ENCODE measurements around the gene BTNL3. TPM values are rescaled to one million over a fixed set of nuclear protein-coding genes. Genes with fewer than 3 reads are reported as not detected.

BTNL3 gene
- polyA plus RNA-seq, 2 of the 4 experiments (the other 2 are of a cell fraction): not detected

DNA sequence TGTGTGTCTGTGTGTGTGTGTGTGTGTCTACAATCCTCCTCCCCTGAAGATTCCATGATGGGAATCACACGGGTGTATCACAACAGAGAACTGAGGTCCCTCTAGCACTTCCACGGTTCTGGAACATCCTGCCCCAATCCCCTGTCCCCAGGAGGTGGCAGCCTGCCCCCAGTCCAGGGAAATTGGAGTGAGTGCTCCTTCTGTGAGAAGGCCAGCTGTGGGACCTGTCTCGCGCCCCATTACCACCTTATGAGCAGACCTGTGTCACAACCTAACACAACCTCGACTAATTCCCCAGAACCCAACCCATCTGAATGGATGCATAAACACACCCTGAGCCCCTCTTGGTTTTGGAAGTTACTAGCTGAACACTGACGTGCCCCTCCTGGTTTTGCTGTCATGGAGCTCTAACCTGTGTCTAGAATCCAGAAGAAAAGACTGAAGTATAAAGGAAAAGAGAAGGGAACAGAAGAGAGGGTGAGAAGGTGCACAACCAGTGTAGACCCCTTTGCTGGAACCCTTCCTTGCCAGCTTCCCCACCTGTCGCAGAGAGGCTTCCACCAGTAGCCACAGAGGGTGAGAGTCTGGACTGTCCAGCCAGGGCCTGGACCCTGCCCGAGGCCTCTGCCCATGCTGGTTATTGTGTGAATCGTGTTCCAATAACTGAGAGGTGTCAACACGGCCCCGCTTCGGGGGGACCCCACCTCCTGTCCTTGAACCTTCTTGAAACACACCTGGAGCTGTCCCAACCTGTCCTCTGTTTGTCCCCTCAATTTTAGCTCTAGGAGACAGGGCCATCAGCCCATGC is 54.8 kb downstream of the BTNL3 start:
- H3K27ac ChIP-seq: no peak overlapping the region
- DNase-seq (ENCODE audit: low read depth in 1 of 2, low spot score in 1 of 2): peak; percentile 43 to 44
- H3K4me2 ChIP-seq: no peak overlapping the region
- ChIA-PET CTCF (interaction anchor here (0.5 to 2.4 kb wide), 12 partner anchors 7 to 259 kb away, joined by 3 to 7 read pairs (median 4); no protein-coding TSS in a partner anchor), POLR2A (interaction anchor here (1.1 kb wide), 1 partner anchor 70 kb away, joined by 5 read pairs; no protein-coding TSS in a partner anchor)
- H3K4me3 ChIP-seq: no peak overlapping the region
- ATAC-seq: peak; percentile 69 to 80; a peak in 5 of 6 replicates
- 42% methylated on average over 12 of the region's 12 CpGs for WGBS (ENCODE audit: missing lambda C conversion rate)
- no peak for TF ChIP-seq ZFP36 (IDR thresholded peaks at IDR 0.05; ENCODE audit: borderline replicate concordance, partially characterized antibody)
- no peak for TF ChIP-seq ZNF302 (CRISPR knock-in tag; IDR thresholded peaks at IDR 0.05)
- TF ChIP-seq MYC (IDR thresholded peaks at IDR 0.05; ENCODE audit: borderline replicate concordance, low read length): no peak
- TF ChIP-seq EP300 (IDR thresholded peaks at IDR 0.05): no peak
- TF ChIP-seq KDM1A (IDR thresholded peaks at IDR 0.05; ENCODE audit: low read depth): no peak
- TF ChIP-seq, protein P1, sequence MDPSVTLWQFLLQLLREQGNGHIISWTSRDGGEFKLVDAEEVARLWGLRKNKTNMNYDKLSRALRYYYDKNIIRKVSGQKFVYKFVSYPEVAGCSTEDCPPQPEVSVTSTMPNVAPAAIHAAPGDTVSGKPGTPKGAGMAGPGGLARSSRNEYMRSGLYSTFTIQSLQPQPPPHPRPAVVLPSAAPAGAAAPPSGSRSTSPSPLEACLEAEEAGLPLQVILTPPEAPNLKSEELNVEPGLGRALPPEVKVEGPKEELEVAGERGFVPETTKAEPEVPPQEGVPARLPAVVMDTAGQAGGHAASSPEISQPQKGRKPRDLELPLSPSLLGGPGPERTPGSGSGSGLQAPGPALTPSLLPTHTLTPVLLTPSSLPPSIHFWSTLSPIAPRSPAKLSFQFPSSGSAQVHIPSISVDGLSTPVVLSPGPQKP (IDR thresholded peaks at IDR 0.05; ENCODE audit: low read depth, low read length): no peak
- no peak for TF ChIP-seq JUN (IDR thresholded peaks at IDR 0.05)
- no peak for TF ChIP-seq KDM5A (IDR thresholded peaks at IDR 0.05)
- TF ChIP-seq, protein P2, sequence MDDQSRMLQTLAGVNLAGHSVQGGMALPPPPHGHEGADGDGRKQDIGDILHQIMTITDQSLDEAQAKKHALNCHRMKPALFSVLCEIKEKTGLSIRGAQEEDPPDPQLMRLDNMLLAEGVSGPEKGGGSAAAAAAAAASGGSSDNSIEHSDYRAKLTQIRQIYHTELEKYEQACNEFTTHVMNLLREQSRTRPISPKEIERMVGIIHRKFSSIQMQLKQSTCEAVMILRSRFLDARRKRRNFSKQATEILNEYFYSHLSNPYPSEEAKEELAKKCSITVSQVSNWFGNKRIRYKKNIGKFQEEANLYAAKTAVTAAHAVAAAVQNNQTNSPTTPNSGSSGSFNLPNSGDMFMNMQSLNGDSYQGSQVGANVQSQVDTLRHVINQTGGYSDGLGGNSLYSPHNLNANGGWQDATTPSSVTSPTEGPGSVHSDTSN (IDR thresholded peaks at IDR 0.05): no peak
- peak; percentile 57 to 71 for TF ChIP-seq RAD21 (conservative IDR thresholded peaks at IDR 0.05 in 1 of 2, IDR thresholded peaks at IDR 0.05 in 1 of 2)
- TF ChIP-seq GATA3 (IDR thresholded peaks at IDR 0.05; ENCODE audit: borderline replicate concordance): no peak
- no peak for TF ChIP-seq CHD2 (IDR thresholded peaks at IDR 0.05; ENCODE audit: low read length, partially characterized antibody)
- TF ChIP-seq ESRRA (IDR thresholded peaks at IDR 0.05; ENCODE audit: borderline replicate concordance, low read length): no peak
- TF ChIP-seq BHLHE40 (IDR thresholded peaks at IDR 0.05; ENCODE audit: low read depth, low read length): no peak
- TF ChIP-seq, protein P3, sequence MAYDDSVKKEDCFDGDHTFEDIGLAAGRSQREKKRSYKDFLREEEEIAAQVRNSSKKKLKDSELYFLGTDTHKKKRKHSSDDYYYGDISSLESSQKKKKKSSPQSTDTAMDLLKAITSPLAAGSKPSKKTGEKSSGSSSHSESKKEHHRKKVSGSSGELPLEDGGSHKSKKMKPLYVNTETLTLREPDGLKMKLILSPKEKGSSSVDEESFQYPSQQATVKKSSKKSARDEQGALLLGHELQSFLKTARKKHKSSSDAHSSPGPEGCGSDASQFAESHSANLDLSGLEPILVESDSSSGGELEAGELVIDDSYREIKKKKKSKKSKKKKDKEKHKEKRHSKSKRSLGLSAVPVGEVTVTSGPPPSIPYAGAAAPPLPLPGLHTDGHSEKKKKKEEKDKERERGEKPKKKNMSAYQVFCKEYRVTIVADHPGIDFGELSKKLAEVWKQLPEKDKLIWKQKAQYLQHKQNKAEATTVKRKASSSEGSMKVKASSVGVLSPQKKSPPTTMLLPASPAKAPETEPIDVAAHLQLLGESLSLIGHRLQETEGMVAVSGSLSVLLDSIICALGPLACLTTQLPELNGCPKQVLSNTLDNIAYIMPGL (CRISPR knock-in tag; IDR thresholded peaks at IDR 0.05; ENCODE audit: borderline replicate concordance): no peak
- TF ChIP-seq SREBF2 (IDR thresholded peaks at IDR 0.05): no peak
- TF ChIP-seq, protein P4, sequence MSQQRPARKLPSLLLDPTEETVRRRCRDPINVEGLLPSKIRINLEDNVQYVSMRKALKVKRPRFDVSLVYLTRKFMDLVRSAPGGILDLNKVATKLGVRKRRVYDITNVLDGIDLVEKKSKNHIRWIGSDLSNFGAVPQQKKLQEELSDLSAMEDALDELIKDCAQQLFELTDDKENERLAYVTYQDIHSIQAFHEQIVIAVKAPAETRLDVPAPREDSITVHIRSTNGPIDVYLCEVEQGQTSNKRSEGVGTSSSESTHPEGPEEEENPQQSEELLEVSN (IDR thresholded peaks at IDR 0.05; ENCODE audit: borderline replicate concordance, low read depth): no peak
- TF ChIP-seq, protein P5, sequence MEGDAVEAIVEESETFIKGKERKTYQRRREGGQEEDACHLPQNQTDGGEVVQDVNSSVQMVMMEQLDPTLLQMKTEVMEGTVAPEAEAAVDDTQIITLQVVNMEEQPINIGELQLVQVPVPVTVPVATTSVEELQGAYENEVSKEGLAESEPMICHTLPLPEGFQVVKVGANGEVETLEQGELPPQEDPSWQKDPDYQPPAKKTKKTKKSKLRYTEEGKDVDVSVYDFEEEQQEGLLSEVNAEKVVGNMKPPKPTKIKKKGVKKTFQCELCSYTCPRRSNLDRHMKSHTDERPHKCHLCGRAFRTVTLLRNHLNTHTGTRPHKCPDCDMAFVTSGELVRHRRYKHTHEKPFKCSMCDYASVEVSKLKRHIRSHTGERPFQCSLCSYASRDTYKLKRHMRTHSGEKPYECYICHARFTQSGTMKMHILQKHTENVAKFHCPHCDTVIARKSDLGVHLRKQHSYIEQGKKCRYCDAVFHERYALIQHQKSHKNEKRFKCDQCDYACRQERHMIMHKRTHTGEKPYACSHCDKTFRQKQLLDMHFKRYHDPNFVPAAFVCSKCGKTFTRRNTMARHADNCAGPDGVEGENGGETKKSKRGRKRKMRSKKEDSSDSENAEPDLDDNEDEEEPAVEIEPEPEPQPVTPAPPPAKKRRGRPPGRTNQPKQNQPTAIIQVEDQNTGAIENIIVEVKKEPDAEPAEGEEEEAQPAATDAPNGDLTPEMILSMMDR (IDR thresholded peaks at IDR 0.05): peak; percentile 24; the same call in 2 of the 3 replicates
- TF ChIP-seq SMC3 (IDR thresholded peaks at IDR 0.05): peak; percentile 39; the same call in 2 of the 3 replicates
- no peak for TF ChIP-seq CEBPB (IDR thresholded peaks at IDR 0.05)
- FAIRE-seq: no peak
- H3K9me3 ChIP-seq: no peaks in the 10 kb centered on the region
- peaks cover 3% of the 10 kb centered on the region; the same call in 1 of the 3 replicates for H3K4me1 ChIP-seq

Data from A549 (cell line).